ENCODE measurements around the gene UBE2L6. TPM values are rescaled to one million over a fixed set of nuclear protein-coding genes. Genes with fewer than 3 reads are reported as not detected.

The UBE2L6 gene
- 10 to 100 TPM; 50.3 to 56.9 TPM for total RNA-seq
- long read RNA-seq, donor 1, transcript UBE2L6-201 (4 exons, 1,354 nt) = major isoform, 16 of 21 reads
- long read RNA-seq, donor 1, partial matches to known transcripts = 0 of 21 reads
- long read RNA-seq, donor 1, other reads (novel, unspliced or antisense) = 0 of 21 reads
- long read RNA-seq, donor 2, transcript UBE2L6-202 (4 exons, 1,573 nt) = minor isoform, 8 of 188 reads
- long read RNA-seq, donor 2, transcript UBE2L6-201 (4 exons, 1,354 nt) = major isoform, 170 of 188 reads
- long read RNA-seq, donor 2, partial matches to known transcripts = 0 of 188 reads
- long read RNA-seq, donor 2, other reads (novel, unspliced or antisense) = 7 of 188 reads

DNA sequence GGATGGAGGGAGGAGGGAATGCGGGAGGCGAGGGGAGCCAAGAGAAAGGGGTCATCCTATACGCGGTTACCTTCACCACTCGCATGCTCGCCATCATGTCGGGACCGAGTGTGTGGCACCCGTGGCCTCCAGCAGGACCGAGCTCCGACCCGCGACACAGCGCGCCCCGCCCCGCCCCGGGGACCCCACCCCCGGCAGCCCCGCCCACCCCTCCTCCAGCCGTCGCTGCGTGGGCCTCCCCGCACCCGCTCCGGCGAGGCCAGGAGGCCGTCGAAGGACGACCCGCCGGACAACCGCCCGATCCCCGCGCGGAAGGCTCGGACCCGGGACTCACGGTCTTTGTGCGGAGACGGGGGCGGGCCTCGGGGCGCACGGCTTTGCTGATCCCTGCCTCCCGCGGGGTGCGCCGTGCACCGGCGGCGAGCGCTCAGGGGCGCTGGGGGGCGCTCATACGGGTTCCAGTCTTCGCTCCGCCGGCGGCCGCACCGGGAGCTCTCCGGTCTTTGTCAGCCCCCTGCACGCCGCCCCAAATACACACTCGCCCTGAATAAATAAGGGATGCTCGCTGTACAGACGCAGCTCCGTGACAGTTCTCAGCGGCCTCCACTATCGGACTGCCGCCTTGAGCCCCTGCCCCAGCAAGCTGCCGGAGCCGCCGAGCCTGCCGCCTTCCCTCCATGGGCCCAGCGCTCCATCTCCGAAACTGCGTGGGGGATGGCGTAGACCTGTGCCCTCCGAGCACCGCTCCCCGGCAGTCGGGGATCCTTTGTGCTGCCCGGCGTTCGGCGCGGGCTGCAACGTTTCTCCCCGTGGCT is at the start of gene UBE2L6:
UBE2L6 (minus strand) TSS at position 158 of the 815 bp plus-strand sequence; CDS start at position 97, 61 bp downstream.
- peak; percentile 96 for DNase-seq (ENCODE audit: low spot score)
- intact Hi-C loops (cut with DNase I) = loop anchor here (2.0 to 5.0 kb wide), 2 partner anchors 75 to 79 kb away; no protein-coding TSS in a partner anchor

DNA sequence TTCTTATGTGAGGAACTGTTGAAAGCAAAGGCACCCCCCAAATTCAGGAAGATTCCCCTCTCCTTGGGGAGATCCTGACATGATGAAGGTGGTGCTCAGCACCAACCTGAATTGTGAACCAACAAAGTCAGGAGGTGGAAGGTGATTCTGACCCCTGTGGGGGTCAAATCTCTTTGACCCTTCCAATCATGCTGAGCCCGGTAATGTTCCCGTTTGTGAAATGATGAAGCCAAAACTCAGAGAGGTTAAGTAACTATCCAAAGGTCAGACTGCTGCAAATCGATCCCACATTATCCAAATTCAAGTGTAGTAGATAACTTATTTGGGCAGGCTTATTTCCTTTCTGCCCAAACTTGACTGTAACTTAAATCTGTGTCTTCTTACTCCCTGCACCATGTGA is 49.1 kb upstream of the UBE2L6 start:
- DNase-seq (ENCODE audit: low spot score) = no peak
- intact Hi-C loops (cut with DNase I) = no loop called here

DNA sequence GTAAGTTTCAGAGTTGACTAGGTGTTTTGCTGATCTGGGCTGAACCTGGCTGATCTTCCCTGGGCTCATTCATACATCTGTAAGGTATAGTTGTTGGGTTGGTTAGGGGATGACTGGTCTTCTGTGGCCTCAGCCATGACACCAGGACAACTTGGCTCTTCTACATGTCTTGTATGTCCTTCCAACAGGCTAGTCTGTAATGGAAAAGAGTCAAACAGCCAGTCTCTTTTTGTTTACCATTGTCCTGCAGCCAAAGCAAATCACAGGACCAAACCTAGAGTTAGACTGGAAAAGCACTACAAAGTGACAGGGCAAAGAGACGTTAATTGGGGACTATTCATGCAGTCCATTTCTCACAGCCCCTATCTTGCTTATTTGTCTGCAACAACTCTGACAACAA is 47.8 kb upstream of the UBE2L6 start:
- intact Hi-C loops (cut with DNase I) = no loop called here
- no peak for DNase-seq (ENCODE audit: low spot score)

DNA sequence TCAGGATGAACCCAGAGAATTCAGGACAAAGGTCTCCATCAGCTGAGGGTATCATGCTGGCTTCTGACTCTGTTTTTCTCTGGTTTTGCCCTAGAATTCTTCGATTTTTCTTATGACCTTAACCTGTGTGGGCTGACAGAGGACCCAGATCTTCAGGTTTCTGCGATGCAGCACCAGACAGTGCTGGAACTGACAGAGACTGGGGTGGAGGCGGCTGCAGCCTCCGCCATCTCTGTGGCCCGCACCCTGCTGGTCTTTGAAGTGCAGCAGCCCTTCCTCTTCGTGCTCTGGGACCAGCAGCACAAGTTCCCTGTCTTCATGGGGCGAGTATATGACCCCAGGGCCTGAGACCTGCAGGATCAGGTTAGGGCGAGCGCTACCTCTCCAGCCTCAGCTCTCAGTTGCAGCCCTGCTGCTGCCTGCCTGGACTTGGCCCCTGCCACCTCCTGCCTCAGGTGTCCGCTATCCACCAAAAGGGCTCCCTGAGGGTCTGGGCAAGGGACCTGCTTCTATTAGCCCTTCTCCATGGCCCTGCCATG is 46.8 kb upstream of the UBE2L6 start:
- intact Hi-C loops (cut with DNase I) = no loop called here
- no peak for DNase-seq (ENCODE audit: low spot score)

DNA sequence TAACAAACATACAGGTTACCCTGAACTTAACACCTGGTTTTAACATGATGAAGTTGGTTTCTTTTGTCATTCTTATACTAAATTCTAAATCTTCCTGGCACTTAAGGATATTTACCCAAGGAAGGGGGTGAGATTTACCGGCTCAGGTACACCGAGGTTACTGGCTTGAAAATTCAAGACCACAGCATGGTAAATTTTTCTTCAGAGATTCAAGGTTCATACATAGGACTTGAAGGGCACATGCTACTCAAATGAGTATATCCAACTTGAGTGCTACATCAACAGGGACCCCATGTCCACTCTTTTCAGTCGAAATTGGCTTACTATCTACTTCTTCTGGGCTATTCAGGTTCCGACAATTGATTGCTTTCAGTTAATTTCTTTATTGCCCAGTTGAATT is 42.7 kb upstream of the UBE2L6 start:
- intact Hi-C loops (cut with DNase I) = no loop called here
- DNase-seq (ENCODE audit: low spot score) = no peak

DNA sequence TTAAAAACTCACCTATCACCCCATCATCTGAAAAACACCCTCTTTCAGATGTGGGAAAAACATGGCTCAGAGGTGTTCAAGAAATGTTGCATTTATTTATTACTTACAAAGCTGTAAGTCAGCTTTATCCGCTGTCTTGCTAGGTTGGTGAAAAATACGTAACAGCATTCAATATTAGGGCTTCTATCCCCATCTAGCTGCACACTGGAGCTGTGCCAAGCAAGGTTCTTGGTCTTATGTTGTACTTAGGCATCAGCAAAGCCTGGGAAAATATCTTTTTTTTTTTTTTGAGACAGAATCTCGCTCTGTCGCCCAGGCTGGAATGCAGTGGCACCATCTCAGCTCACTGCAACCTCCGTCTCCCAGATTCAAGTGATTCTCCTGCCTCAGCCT is 37.6 kb upstream of the UBE2L6 start:
- intact Hi-C loops (cut with DNase I) = no loop called here
- DNase-seq (ENCODE audit: low spot score) = no peak

DNA sequence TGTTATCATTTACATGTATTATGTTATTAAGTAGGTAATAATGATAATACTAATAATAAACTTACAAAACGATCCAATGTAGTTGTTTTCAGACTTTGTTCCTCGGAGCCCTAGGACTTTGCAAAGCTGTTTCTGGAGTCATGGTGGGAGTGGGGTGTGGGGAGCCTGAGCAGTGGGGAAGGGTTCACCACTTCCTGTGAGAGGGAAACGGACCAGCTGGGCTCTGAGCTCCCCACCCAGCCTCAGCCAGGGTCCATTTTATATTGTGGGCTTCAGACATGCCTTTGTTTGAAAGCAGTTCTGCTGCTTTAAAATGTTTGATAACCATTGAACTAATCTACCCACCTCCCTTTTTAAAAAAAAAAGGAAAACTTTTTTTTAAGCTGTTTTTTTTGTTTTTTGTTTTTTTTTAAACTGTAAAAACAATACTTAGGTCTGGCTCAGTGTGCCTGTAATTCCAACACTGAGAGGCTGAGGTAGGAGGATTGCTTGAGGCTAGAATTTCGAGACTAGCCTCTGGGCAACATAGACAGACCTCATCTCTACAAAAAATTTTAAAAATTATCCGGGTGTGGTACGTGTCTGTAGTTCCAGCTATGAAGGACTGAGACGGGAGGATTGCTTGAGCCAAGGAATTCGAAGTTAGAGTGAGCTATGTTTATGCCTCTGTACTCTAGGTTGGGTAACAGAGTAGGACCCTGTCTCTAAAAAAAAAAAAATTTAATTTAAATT is 37.0 kb upstream of the UBE2L6 start:
- intact Hi-C loops (cut with DNase I) = loop anchor here in 1 of 2 donors (5.0 kb wide), 1 partner anchor 33 kb away; no protein-coding TSS in a partner anchor
- DNase-seq (ENCODE audit: low spot score) = no peak

DNA sequence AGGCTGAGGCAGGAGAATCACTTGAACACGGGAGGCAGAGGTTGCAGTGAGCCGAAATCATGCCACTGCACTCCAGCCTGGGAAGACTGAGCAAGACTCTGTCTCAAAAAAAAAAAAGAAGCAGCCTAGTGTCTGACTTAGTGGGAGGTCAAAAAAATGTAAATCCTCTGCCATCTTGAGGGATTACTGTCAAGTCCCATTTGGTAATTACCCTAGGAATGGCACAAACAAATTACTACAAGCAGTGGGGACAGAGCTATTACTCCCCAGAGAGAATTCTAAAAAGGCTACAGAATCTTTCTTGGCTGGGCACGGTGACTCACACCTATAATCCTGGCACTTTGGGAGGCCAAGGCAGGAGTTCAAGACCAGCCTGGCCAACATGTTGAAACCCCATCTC is 33.8 kb upstream of the UBE2L6 start:
- no peak for DNase-seq (ENCODE audit: low spot score)
- intact Hi-C loops (cut with DNase I) = loop anchor here in 1 of 2 donors (5.0 kb wide), 1 partner anchor 36 kb away; no protein-coding TSS in a partner anchor

DNA sequence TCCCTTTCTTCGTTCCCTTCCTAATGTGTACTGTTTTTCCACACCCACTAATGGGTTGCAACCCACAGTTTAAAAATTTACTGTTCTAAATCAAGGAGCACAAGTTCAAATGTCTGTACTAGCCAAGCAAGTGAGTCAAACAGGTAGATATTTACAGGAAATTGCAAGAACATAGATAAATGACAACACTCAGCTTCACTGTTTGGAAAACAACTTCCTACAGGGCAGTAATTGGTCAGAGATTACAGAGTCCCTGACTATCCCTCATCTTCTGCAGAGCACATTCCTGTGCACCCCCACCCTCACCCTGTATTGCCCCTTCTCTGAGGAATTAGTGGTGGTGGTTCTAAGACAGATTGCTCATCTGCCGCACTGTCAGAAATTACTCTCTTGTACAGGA is 31.9 kb upstream of the UBE2L6 start:
- intact Hi-C loops (cut with DNase I) = no loop called here
- DNase-seq (ENCODE audit: low spot score) = no peak

DNA sequence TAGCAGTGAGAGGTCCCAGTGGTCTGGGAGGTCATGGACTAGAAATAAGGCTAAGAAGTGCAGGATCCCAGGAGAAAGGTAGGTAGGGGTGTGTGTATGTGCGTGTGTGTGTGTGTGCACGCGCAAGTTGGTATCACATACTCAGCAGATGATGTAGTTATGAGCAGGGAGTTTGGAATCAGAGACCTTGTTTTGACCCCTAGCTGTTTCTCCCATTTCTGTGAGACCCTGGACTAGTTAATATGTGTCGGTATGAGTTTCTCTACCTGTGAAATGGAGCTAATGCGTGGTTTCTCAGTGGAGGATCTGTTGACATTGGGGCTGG is 31.3 kb upstream of the UBE2L6 start:
- DNase-seq (ENCODE audit: low spot score) = no peak
- intact Hi-C loops (cut with DNase I) = no loop called here

DNA sequence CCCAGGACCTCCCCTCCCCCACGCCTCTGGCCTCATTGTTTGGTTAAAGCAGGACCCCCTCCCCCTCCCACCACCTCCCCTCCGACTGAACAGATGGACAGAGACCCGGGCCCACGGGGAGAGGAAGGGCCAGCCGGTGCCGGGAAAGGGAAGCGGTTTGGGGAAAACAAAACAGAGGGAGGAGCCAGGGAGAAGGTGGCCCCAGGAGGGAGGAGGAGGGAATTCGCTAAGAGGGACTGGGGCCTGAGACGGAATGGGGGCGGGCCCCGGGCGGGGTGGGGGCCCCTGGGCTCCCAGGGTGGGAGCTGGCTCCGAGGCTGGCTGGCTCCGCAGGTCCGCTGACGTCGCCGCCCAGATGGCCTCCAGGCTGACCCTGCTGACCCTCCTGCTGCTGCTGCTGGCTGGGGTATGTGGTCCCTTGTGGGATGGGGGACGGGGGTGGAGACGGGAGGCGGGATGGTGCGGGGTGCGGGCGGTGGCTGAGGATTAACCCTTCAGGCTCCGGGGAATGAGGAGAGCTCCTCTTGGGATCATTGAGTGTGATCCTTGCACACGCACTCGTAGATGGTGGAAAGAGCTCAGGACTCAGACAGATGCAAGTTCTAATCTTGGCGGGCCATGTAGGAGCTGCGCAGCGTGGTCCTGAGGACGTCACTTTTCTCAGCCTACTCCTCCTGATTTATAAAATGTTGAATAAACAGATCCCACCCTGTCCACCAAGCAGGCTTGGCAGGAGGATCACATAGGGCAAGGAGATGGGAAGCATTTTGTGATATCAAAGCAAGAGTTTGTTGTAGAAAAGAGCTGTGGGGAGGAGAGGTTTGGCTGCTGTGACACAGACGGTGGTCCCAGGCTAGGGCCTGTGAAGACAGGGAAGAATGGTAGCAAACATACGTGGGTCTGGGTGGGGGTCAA is 30.7 kb upstream of the UBE2L6 start:
- peak; percentile 94 for DNase-seq (ENCODE audit: low spot score)
- intact Hi-C loops (cut with DNase I) = no loop called here

DNA sequence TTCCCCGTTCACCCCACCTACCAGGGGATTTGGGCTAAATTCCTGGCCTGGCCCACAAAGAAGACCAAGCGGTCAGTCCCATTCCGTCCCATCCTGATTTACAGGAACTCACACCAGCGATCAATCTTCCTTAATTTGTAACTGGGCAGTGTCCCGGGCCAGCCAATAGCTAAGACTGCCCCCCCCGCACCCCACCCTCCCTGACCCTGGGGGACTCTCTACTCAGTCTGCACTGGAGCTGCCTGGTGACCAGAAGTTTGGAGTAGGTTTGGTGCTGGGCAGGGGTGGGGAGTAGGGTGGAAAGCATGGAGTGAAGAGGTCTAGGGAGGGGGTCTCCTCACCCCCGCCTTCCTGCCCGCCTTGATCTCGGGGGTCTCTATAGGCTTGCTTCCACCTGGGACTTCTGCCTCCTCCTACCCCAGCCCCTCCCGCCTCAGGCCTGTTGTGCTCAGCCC is 30.0 kb upstream of the UBE2L6 start, which contains the start of gene SERPING1:
SERPING1 (plus strand) TSS at position 225 of the 455 bp plus-strand sequence. CDS start 586 bp downstream, outside the sequence.
- intact Hi-C loops (cut with DNase I) = no loop called here
- peak; percentile 90 for DNase-seq (ENCODE audit: low spot score)

DNA sequence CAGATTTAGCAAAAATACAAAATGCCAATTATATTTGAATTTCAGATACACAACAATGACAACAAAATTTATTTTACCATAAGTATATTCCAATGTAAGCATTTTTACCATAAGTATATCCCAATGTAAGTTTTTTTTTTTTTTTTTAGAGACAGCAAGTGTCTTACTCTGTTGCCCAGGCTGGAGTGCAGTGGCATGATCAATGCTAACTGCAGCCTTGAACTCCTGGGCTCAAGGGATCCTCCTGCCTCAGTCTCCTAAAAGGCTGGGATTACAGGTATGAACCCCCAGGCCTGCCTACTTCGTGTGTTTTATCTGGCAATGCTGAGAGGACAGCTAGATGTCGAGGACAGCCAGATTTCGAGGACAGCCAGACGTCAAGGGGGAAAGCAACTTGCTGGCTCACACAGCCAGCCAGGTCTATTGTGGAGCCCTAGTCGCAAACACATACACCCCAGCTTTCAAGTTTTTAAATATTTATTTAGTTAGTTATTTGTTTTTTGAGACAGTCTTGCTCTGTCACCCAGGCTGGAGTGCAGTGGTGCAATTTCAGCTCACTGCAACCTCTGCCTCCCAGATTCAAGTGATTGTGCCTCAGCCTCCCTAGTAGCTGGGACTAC is 28.9 kb upstream of the UBE2L6 start:
- DNase-seq (ENCODE audit: low spot score) = no peak
- intact Hi-C loops (cut with DNase I) = no loop called here

DNA sequence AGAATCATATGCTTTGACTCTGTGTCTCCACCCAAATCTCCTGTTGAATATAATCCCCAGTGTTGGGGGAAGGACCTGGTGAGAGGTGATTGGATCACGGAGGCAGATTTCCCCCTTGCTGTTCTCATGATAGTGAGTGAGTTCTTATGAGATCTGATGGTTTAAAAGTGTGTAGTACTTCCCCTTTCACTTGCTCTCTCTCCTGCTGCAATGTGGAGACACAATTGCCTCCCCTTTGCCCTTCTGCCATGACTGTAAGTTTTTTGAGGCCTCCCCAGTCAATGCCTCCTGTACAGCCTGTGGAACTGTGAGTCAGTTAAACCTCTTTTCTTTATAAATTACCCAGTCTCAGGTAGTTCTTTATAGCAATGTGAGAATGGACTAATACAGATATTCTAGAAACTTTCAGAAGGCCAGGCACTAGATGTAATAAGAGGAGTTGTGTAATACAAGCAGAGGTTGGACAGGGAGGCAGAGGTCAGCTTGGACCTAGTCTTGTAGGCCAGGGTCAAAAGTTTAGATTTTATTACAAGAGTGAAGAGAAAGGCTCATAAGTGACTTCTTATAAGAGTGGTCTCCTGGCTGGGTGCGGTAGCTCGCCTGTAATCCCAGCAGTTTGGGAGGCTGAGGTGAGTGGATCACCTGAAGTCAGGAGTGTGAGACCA is 20.7 kb upstream of the UBE2L6 start:
- no peak for DNase-seq (ENCODE audit: low spot score)
- intact Hi-C loops (cut with DNase I) = no loop called here

DNA sequence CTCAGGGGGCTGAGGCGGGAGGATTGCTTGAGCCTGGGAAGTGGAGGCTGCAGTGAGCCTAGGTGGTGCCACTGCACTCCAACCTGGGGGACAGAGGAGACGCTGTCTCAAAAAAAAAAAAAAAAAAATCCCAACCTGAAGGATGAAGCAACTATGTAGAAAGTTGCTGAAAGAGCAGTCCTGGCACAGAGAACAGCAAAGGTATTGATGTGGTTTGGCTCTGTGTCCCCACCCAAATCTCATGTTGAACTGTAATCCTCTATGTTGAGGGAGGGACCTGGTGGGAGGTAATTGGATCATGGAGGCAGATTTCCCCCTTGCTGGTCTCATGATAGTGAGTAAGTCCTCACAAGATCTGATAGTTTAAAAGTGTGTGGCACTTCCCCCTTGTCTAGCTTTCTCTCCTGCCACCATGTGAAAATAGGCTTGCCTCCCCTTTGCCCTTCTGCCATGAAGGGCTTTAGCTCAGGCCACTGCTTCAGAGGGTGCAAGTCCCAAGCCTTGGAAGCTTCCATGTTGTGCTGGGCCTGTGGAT is 19.3 kb upstream of the UBE2L6 start:
- DNase-seq (ENCODE audit: low spot score) = no peak
- intact Hi-C loops (cut with DNase I) = no loop called here

DNA sequence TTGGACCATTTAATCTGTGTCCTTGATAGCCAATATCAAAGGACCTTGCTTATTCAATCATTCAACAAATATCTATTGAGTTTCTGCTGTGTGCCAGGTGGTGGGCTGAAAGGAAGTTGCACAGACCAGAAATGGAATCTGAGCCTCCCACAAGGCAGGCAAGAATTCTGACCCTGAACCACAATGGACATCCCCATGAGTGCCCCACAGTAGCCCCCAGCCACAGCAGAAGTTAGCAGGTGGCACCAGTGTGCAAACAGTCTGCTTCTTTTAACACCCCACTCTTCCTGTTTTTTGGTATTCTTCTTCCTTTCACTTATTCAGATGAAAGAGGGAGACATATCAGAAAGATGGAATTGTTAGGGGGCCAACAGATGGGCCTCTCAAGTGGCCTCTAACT is 17.8 kb upstream of the UBE2L6 start:
- DNase-seq (ENCODE audit: low spot score) = no peak
- intact Hi-C loops (cut with DNase I) = no loop called here

DNA sequence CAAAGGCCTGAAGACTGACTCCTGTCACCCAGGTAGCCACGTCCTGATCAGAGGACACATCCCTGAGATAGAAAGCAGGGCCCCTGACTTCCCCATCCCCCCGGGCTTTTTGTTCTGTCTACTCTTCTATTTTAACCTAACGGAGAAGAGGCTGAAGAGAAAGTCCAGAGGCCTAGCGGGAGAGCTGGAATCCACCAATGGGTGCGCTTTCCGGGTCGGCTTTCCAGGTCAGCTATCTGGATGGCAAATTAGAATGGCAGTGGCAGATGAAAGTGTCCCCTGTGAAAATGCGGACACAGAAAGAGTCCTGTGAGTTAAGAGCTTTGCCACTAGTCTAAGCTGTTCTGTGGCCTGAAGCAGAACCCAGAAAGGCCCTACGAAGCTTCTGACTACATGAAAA is 16.9 kb upstream of the UBE2L6 start:
- intact Hi-C loops (cut with DNase I) = no loop called here
- no peak for DNase-seq (ENCODE audit: low spot score)

All from posterior vena cava (tissue), 2 donors.